ENCODE data around the gene MAPK10. TPM values are rescaled to one million over a fixed set of nuclear protein-coding genes. Genes with fewer than 3 reads are reported as not detected.

MAPK10 gene
- total and polyA plus RNA-seq, 4 donors: 0.82 to 3.6 (median 2.3) TPM

DNA sequence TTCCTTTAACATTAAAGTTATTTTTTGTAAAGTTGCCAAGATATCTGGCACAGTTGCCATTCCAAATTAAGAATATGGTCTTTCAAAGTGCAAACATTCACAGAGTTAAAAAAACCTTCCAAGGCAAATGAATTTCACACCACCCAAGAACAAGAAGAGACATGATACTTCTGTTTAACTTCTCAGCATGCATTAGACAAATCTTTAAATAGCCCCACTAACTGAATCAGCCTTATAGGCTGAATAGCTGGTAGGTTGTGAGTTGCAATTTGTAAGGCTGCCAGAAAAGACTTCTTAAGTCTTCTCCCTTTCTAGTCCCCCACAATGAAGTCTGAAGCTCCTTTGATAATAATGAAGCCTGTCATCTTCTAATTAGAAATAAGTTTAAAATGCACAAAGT, 95.6 kb downstream of the MAPK10 start:
- no peak overlapping the region for H3K9ac ChIP-seq (ENCODE audit: low read depth in 1 of 2, low read length in 2 of 2)
- DNase-seq (ENCODE audit: low spot score): no peak

DNA sequence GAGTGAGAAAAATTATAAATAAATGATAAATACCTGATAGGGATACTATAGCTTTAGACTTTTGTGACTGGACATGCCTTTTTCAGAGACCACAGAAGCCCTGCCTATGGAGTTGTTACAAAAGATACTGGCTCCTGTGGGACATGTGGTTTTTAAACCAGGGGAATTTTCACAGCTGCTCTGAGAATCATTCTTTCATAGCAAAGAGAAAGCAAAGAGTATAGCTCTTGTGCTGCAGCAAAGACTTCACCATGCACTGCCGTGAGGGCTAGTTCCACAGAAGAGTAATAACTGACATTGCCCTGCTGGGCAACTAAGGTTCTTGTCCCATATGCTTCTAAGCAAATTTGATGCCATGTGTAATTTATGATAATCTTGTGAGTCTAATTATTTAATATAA, 98.2 kb downstream of the MAPK10 start:
- H3K27me3 ChIP-seq (ENCODE audit: control insufficient read depth in 4 of 4, insufficient read depth in 4 of 4, low read length in 3 of 4): peaks cover 0 to 2% (median 0%) of the 10 kb centered on the region in 4 donors
- 65% methylated on average over 1 of the region's 1 CpG for WGBS
- no peak for TF ChIP-seq JUND (IDR thresholded peaks at IDR 0.05)
- no peak for TF ChIP-seq NR2F2 (IDR thresholded peaks at IDR 0.05)
- TF ChIP-seq GABPA (IDR thresholded peaks at IDR 0.05 in 1 of 2, conservative IDR thresholded peaks at IDR 0.05 in 1 of 2): no peak
- TF ChIP-seq, protein P1, sequence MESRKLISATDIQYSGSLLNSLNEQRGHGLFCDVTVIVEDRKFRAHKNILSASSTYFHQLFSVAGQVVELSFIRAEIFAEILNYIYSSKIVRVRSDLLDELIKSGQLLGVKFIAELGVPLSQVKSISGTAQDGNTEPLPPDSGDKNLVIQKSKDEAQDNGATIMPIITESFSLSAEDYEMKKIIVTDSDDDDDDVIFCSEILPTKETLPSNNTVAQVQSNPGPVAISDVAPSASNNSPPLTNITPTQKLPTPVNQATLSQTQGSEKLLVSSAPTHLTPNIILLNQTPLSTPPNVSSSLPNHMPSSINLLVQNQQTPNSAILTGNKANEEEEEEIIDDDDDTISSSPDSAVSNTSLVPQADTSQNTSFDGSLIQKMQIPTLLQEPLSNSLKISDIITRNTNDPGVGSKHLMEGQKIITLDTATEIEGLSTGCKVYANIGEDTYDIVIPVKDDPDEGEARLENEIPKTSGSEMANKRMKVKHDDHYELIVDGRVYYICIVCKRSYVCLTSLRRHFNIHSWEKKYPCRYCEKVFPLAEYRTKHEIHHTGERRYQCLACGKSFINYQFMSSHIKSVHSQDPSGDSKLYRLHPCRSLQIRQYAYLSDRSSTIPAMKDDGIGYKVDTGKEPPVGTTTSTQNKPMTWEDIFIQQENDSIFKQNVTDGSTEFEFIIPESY (IDR thresholded peaks at IDR 0.05): no peak
- TF ChIP-seq YY1 (IDR thresholded peaks at IDR 0.05): no peak
- no peak for TF ChIP-seq EGR1 (IDR thresholded peaks at IDR 0.05; ENCODE audit: low read depth in 2 of 2)
- TF ChIP-seq, protein P2, sequence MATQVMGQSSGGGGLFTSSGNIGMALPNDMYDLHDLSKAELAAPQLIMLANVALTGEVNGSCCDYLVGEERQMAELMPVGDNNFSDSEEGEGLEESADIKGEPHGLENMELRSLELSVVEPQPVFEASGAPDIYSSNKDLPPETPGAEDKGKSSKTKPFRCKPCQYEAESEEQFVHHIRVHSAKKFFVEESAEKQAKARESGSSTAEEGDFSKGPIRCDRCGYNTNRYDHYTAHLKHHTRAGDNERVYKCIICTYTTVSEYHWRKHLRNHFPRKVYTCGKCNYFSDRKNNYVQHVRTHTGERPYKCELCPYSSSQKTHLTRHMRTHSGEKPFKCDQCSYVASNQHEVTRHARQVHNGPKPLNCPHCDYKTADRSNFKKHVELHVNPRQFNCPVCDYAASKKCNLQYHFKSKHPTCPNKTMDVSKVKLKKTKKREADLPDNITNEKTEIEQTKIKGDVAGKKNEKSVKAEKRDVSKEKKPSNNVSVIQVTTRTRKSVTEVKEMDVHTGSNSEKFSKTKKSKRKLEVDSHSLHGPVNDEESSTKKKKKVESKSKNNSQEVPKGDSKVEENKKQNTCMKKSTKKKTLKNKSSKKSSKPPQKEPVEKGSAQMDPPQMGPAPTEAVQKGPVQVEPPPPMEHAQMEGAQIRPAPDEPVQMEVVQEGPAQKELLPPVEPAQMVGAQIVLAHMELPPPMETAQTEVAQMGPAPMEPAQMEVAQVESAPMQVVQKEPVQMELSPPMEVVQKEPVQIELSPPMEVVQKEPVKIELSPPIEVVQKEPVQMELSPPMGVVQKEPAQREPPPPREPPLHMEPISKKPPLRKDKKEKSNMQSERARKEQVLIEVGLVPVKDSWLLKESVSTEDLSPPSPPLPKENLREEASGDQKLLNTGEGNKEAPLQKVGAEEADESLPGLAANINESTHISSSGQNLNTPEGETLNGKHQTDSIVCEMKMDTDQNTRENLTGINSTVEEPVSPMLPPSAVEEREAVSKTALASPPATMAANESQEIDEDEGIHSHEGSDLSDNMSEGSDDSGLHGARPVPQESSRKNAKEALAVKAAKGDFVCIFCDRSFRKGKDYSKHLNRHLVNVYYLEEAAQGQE (IDR thresholded peaks at IDR 0.05): no peak
- TF ChIP-seq FOXA1 (IDR thresholded peaks at IDR 0.05): no peak
- no peak for TF ChIP-seq SP1 (IDR thresholded peaks at IDR 0.05)
- TF ChIP-seq RXRA (IDR thresholded peaks at IDR 0.05): no peak
- TF ChIP-seq, protein P3, sequence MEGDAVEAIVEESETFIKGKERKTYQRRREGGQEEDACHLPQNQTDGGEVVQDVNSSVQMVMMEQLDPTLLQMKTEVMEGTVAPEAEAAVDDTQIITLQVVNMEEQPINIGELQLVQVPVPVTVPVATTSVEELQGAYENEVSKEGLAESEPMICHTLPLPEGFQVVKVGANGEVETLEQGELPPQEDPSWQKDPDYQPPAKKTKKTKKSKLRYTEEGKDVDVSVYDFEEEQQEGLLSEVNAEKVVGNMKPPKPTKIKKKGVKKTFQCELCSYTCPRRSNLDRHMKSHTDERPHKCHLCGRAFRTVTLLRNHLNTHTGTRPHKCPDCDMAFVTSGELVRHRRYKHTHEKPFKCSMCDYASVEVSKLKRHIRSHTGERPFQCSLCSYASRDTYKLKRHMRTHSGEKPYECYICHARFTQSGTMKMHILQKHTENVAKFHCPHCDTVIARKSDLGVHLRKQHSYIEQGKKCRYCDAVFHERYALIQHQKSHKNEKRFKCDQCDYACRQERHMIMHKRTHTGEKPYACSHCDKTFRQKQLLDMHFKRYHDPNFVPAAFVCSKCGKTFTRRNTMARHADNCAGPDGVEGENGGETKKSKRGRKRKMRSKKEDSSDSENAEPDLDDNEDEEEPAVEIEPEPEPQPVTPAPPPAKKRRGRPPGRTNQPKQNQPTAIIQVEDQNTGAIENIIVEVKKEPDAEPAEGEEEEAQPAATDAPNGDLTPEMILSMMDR (IDR thresholded peaks at IDR 0.05; ENCODE audit: low read depth, low read length, missing input control): no peak
- TF ChIP-seq HNF4G (IDR thresholded peaks at IDR 0.05): no peak
- TF ChIP-seq TAF1 (conservative IDR thresholded peaks at IDR 0.05): no peak
- no peak overlapping the region for H3K4me3 ChIP-seq (ENCODE audit: low read depth in 1 of 3, low read length in 3 of 3)
- no peaks in the 10 kb centered on the region for H3K4me1 ChIP-seq (ENCODE audit: control insufficient read depth in 4 of 4, insufficient read depth in 4 of 4, low read length in 3 of 4)
- DNase-seq (ENCODE audit: low spot score): no peak
- H3K27ac ChIP-seq (ENCODE audit: low read depth in 1 of 2, low read length in 2 of 2): no peak overlapping the region
- peaks cover 0 to 2% (median 0%) of the 10 kb centered on the region in 4 donors for H3K9me3 ChIP-seq (ENCODE audit: control insufficient read depth in 4 of 4, low read length in 3 of 4)
- H3K9ac ChIP-seq (ENCODE audit: low read depth in 1 of 2, low read length in 2 of 2): no peak overlapping the region
- no peaks in the 10 kb centered on the region for H3K36me3 ChIP-seq (ENCODE audit: control insufficient read depth in 4 of 4, insufficient read depth in 3 of 4, low read depth in 1 of 4, low read length in 3 of 4)

More for the DNA sequence above, 95.6 kb downstream of the MAPK10 start:
- Histone ChIP-seq H3K36me3 (ENCODE audit: control insufficient read depth in 4 of 4, insufficient read depth in 3 of 4, low read depth in 1 of 4, low read length in 3 of 4) (no peaks in the 10 kb centered on the region), H3K27ac (ENCODE audit: low read depth in 1 of 2, low read length in 2 of 2) (no peak overlapping the region), H3K4me1 (ENCODE audit: control insufficient read depth in 4 of 4, insufficient read depth in 4 of 4, low read length in 3 of 4) (no peaks in the 10 kb centered on the region), H3K27me3 (ENCODE audit: control insufficient read depth in 4 of 4, insufficient read depth in 4 of 4, low read length in 3 of 4) (no peaks in the 10 kb centered on the region), H3K9me3 (ENCODE audit: control insufficient read depth in 4 of 4, low read length in 3 of 4) (peaks cover 0 to 2% (median 0%) of the 10 kb centered on the region in 4 donors), H3K4me3 (ENCODE audit: low read depth in 1 of 3, low read length in 3 of 3) (no peak overlapping the region)
- TF ChIP-seq RXRA (IDR thresholded peaks at IDR 0.05): no peak
- no peak for TF ChIP-seq NR2F2 (IDR thresholded peaks at IDR 0.05)
- no peak for TF ChIP-seq FOXA1 (IDR thresholded peaks at IDR 0.05)
- no peak for TF ChIP-seq YY1 (IDR thresholded peaks at IDR 0.05)
- TF ChIP-seq, protein P4, sequence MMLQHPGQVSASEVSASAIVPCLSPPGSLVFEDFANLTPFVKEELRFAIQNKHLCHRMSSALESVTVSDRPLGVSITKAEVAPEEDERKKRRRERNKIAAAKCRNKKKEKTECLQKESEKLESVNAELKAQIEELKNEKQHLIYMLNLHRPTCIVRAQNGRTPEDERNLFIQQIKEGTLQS (IDR thresholded peaks at IDR 0.05): no peak
- TF ChIP-seq, protein P2 (IDR thresholded peaks at IDR 0.05): no peak
- no peak for TF ChIP-seq EGR1 (IDR thresholded peaks at IDR 0.05; ENCODE audit: low read depth in 2 of 2)
- TF ChIP-seq JUND (IDR thresholded peaks at IDR 0.05): no peak

All from liver (tissue), 9 donors.